Esophagus muscularis mucosa (tissue), 4 donors: ENCODE results near the gene ACER1. TPM values are rescaled to one million over a fixed set of nuclear protein-coding genes. Genes with fewer than 3 reads are reported as not detected.

Source experiments
- DNase-seq: peaks from one replicate; pipeline ENCODE4 v3.0.0-alpha.2; 2017; ENCODE audit errors: extremely low spot score
- H3K27ac ChIP-seq, 4 donors: fragments of 200-600 bp; sonication (generic); replicated peaks in 1 of 4; 1 replicate in 3 of 4; 2 replicates in 1 of 4; pipeline ENCODE4 v1.5.1; 2016 to 2019; ENCODE audit warnings: mild to moderate bottlenecking in 1 of 4
- H3K27me3 ChIP-seq, 4 donors: fragments of 200-600 bp; sonication (generic); one replicate each; pipeline versions ENCODE4 v1.5.1 to v1.6.0; 2016 to 2019
- H3K36me3 ChIP-seq, 4 donors: fragments of 200-600 bp; sonication (generic); one replicate each; pipeline ENCODE4 v1.5.1; 2016 to 2019
- H3K4me1 ChIP-seq, 4 donors: fragments of 200-600 bp; sonication (generic); one replicate each; pipeline ENCODE4 v1.5.1; 2016 to 2019
- H3K4me3 ChIP-seq, 4 donors: fragments of 200-600 bp; sonication (generic); 1 replicate in 2 of 4; 2 replicates in 2 of 4; pipeline ENCODE4 v1.5.1; 2016 to 2019; ENCODE audit warnings: mild to moderate bottlenecking in 4 of 4, moderate library complexity in 1 of 4
- H3K9me3 ChIP-seq, 4 donors: fragments of 200-600 bp; sonication (generic); 1 replicate in 3 of 4; 2 replicates in 1 of 4; pipeline ENCODE4 v1.5.1; 2016 to 2019
- CTCF ChIP-seq, 3 experiments: fragments of 200-600 bp in 2 of 3; fragments of 450-650 bp in 1 of 3; sonication (generic) in 2 of 3; IDR thresholded peaks; one replicate each; pipeline ENCODE4 v1.5.1; 2017 to 2019; ENCODE audit warnings: antibody characterized with exemption in 3 of 3, mild to moderate bottlenecking in 2 of 3, moderate library complexity in 1 of 3
- EP300 ChIP-seq: sonication (generic); formaldehyde crosslinking; IDR thresholded peaks from one replicate; pipeline ENCODE4 v1.6.1; 2017; ENCODE audit warnings: antibody characterized with exemption
- POLR2A ChIP-seq: fragments of 450-650 bp; IDR thresholded peaks from one replicate; pipeline ENCODE4 v1.6.1; 2017; ENCODE audit warnings: antibody characterized with exemption, moderate library complexity, mild to moderate bottlenecking, low read depth
- POLR2AphosphoS5 ChIP-seq, 2 donors: sonication (generic); formaldehyde crosslinking; IDR thresholded peaks; one replicate each; pipeline ENCODE4 v1.6.1; 2017; ENCODE audit warnings: antibody characterized with exemption in 2 of 2
- WGBS: methylation state at CpG from one replicate; pipeline ENCODE4 v1.1.5; 2018; 5-methylcytosine and 5-hydroxymethylcytosine counted together
- intact Hi-C: fragments of 100-400 bp; cut with DNase I; formaldehyde crosslinking; loops from one replicate; pipeline ENCODE4 v1.15.1; 2023
- total RNA-seq, 4 donors: library from RNA; depleted of rRNA; stranded (reverse); fragments of >200 nt; gene quantifications; one replicate each; pipeline versions ENCODE4 v1.1.0 to v1.2.1, GENCODE V29; 2016

Gene ACER1
- total RNA-seq, 4 donors from 2014 or later, result not detected

GRCh38 chr19:6270076-6270745 is 63.2 kb downstream of the ACER1 start:
- peak overlapping the region in 3 of 4 donors; percentile 85 to 93 (median 87) for H3K27ac ChIP-seq
- no peak for DNase-seq
- intact Hi-C loops, result loop anchor here (10.0 kb wide), 1 partner anchor 225 kb away; no protein-coding TSS in a partner anchor
- peaks cover 55 to 86% (median 74%) of the 10 kb centered on the region in 4 donors for H3K4me1 ChIP-seq
- TF ChIP-seq CTCF (IDR thresholded peaks at IDR 0.05) (no peak), POLR2AphosphoS5 (IDR thresholded peaks at IDR 0.05) (no peak), POLR2A (no peak), EP300 (no peak)
- no peak overlapping the region for H3K4me3 ChIP-seq
- H3K9me3 ChIP-seq, result no peaks in the 10 kb centered on the region
- WGBS, result 85% methylated on average over 20 of the region's 31 CpGs
- peaks cover 17 to 52% (median 35%) of the 10 kb centered on the region in 4 donors for H3K36me3 ChIP-seq
- H3K27me3 ChIP-seq, result no peaks in the 10 kb centered on the region

GRCh38 chr19:6269101-6269886 is 64.1 kb downstream of the ACER1 start:
- intact Hi-C loops, result no loop called here
- Histone ChIP-seq H3K27me3 (no peaks in the 10 kb centered on the region), H3K4me1 (peaks cover 45 to 83% (median 68%) of the 10 kb centered on the region in 4 donors), H3K9me3 (no peaks in the 10 kb centered on the region), H3K4me3 (no peak overlapping the region), H3K27ac (peak overlapping the region in 1 of 4 donors; percentile 87), H3K36me3 (peaks cover 17 to 53% (median 35%) of the 10 kb centered on the region in 4 donors)
- WGBS, result 86% methylated on average over 32 of the region's 33 CpGs
- DNase-seq, result no peak
- TF ChIP-seq POLR2A (no peak), CTCF (IDR thresholded peaks at IDR 0.05) (no peak), EP300 (no peak), POLR2AphosphoS5 (IDR thresholded peaks at IDR 0.05) (no peak)

GRCh38 chr19:6268382-6268771 is 65.0 kb downstream of the ACER1 start:
- WGBS, result 91% methylated on average over 4 of the region's 4 CpGs
- no peak for DNase-seq
- TF ChIP-seq POLR2A (no peak), CTCF (IDR thresholded peaks at IDR 0.05) (no peak), POLR2AphosphoS5 (IDR thresholded peaks at IDR 0.05) (no peak), EP300 (no peak)
- peaks cover 17 to 61% (median 41%) of the 10 kb centered on the region in 4 donors for H3K36me3 ChIP-seq
- H3K4me1 ChIP-seq, result peaks cover 39 to 83% (median 67%) of the 10 kb centered on the region in 4 donors
- H3K9me3 ChIP-seq, result no peaks in the 10 kb centered on the region
- intact Hi-C loops, result no loop called here
- peak overlapping the region in 1 of 4 donors; percentile 22 for H3K27ac ChIP-seq
- no peak overlapping the region for H3K4me3 ChIP-seq
- no peaks in the 10 kb centered on the region for H3K27me3 ChIP-seq

- no peak overlapping the region for H3K4me3 ChIP-seq
- intact Hi-C loops, result no loop called here
- peaks cover 33 to 82% (median 64%) of the 10 kb centered on the region in 4 donors for H3K4me1 ChIP-seq
- H3K27ac ChIP-seq, result peak overlapping the region in 1 of 4 donors; percentile 22
- 78% methylated on average over 17 of the region's 17 CpGs for WGBS
- peaks cover 17 to 67% (median 46%) of the 10 kb centered on the region in 4 donors for H3K36me3 ChIP-seq
- H3K27me3 ChIP-seq, result no peaks in the 10 kb centered on the region
- H3K9me3 ChIP-seq, result no peaks in the 10 kb centered on the region
- no peak for DNase-seq
- TF ChIP-seq POLR2A (no peak), POLR2AphosphoS5 (IDR thresholded peaks at IDR 0.05) (no peak), CTCF (IDR thresholded peaks at IDR 0.05) (no peak), EP300 (no peak)
Measured at GRCh38 chr19:6267552-6268381, 65.6 kb downstream of the ACER1 start.
